ENCODE measurements around the gene OR10H2. TPM values are rescaled to one million over a fixed set of nuclear protein-coding genes. Genes with fewer than 3 reads are reported as not detected.

Gene OR10H2
- total RNA-seq, 4 donors from 2014 or later, result not detected

DNA sequence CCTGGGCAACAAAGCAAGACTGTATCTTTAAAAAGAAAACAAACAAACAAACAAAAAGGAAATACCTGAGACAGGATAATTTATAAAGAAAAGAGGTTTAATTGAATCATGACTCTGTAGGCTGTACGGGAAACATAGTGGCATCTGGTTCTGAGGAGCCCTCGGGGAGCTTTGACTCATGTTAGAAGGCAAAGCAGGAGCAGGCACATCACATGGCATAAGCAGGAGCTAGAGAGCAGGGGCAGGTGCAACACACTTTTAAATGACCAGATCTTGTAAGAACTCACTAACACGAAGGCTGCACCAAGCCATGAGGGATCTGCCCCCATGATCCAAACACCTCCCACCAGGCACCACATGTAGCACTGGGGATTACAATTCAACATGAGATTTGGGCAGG lies 13.2 kb upstream of the OR10H2 start:
- intact Hi-C loops (cut with DNase I), result no loop called here
- WGBS, result 62% methylated on average over 3 of the region's 3 CpGs
- peak; percentile 62 for DNase-seq (ENCODE audit: extremely low spot score)

DNA sequence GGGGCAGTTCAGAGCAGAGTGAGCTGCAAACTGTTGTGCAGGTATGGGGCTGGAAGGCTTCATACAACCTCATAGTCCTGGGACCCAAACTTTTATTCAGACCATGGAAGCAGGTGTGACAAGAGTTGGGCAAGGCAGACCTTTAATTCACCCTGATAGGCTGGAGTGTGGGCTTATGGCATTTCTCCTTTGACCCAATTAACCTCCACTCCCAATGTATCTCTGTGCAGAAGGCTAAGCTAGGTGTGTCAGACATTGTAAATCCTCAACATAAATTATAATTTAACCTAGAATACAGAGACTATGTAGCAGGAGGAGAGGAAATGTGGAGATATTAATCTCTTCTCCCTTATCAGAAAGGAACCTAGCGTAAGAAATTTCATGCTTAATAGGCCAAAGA lies 12.2 kb upstream of the OR10H2 start:
- Histone ChIP-seq H3K36me3 (no peaks in the 10 kb centered on the region), H3K9me3 (peaks cover 0 to 5% (median 0%) of the 10 kb centered on the region in 4 donors), H3K27ac (replicated peaks in 1 of 4) (no peak overlapping the region), H3K4me1 (no peaks in the 10 kb centered on the region), H3K27me3 (peaks cover 0 to 41% (median 0%) of the 10 kb centered on the region in 4 donors), H3K4me3 (no peak overlapping the region)
- 83% methylated on average over 1 of the region's 1 CpG for WGBS
- TF ChIP-seq EP300 (IDR thresholded peaks at IDR 0.05) (no peak), POLR2A (IDR thresholded peaks at IDR 0.05; ENCODE audit: low read depth) (no peak), POLR2AphosphoS5 (IDR thresholded peaks at IDR 0.05) (no peak)
- TF ChIP-seq, protein P1, sequence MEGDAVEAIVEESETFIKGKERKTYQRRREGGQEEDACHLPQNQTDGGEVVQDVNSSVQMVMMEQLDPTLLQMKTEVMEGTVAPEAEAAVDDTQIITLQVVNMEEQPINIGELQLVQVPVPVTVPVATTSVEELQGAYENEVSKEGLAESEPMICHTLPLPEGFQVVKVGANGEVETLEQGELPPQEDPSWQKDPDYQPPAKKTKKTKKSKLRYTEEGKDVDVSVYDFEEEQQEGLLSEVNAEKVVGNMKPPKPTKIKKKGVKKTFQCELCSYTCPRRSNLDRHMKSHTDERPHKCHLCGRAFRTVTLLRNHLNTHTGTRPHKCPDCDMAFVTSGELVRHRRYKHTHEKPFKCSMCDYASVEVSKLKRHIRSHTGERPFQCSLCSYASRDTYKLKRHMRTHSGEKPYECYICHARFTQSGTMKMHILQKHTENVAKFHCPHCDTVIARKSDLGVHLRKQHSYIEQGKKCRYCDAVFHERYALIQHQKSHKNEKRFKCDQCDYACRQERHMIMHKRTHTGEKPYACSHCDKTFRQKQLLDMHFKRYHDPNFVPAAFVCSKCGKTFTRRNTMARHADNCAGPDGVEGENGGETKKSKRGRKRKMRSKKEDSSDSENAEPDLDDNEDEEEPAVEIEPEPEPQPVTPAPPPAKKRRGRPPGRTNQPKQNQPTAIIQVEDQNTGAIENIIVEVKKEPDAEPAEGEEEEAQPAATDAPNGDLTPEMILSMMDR (IDR thresholded peaks at IDR 0.05), result no peak
- DNase-seq (ENCODE audit: extremely low spot score), result no peak
- intact Hi-C loops (cut with DNase I), result no loop called here

More for the DNA sequence above, 13.2 kb upstream of the OR10H2 start:
- Histone ChIP-seq H3K4me3 (no peak overlapping the region), H3K27ac (replicated peaks in 1 of 4) (no peak overlapping the region), H3K27me3 (peaks cover 0 to 35% (median 0%) of the 10 kb centered on the region in 4 donors), H3K36me3 (no peaks in the 10 kb centered on the region), H3K4me1 (no peaks in the 10 kb centered on the region), H3K9me3 (peaks cover 0 to 5% (median 0%) of the 10 kb centered on the region in 4 donors)
- no peak for TF ChIP-seq POLR2A (IDR thresholded peaks at IDR 0.05; ENCODE audit: low read depth)
- TF ChIP-seq EP300 (IDR thresholded peaks at IDR 0.05), result no peak
- TF ChIP-seq, protein P1 (IDR thresholded peaks at IDR 0.05), result no peak
- TF ChIP-seq POLR2AphosphoS5 (IDR thresholded peaks at IDR 0.05), result no peak

DNA sequence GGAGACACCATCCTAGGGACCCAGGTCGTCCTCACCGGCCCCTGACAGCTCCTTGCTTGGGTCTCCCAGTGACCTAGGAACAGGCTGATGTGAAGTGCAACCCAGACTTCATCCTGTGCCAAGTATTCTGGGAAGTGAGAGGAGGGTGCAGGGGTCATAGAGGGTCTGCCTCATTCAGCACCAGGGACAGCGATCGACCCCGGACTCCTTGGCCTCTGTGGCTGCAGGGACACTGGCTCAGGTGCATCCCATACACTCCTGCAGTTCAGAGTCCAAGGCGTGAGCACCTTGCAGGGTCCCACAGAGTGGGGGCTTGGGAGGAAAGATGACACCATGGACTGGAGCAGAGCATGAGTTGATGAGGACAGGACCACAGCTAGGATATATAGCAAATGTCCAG lies 10.0 kb upstream of the OR10H2 start:
- Histone ChIP-seq H3K27ac (replicated peaks in 1 of 4) (no peak overlapping the region), H3K36me3 (no peaks in the 10 kb centered on the region), H3K27me3 (peaks cover 0 to 52% (median 0%) of the 10 kb centered on the region in 4 donors), H3K4me3 (no peak overlapping the region), H3K9me3 (no peaks in the 10 kb centered on the region), H3K4me1 (no peaks in the 10 kb centered on the region)
- TF ChIP-seq, protein P1 (IDR thresholded peaks at IDR 0.05), result no peak
- TF ChIP-seq POLR2A (IDR thresholded peaks at IDR 0.05; ENCODE audit: low read depth) (no peak), POLR2AphosphoS5 (IDR thresholded peaks at IDR 0.05) (no peak), EP300 (IDR thresholded peaks at IDR 0.05) (no peak)
- WGBS, result 19% methylated on average over 3 of the region's 6 CpGs
- peak; percentile 55 for DNase-seq (ENCODE audit: extremely low spot score)
- intact Hi-C loops (cut with DNase I), result no loop called here

DNA sequence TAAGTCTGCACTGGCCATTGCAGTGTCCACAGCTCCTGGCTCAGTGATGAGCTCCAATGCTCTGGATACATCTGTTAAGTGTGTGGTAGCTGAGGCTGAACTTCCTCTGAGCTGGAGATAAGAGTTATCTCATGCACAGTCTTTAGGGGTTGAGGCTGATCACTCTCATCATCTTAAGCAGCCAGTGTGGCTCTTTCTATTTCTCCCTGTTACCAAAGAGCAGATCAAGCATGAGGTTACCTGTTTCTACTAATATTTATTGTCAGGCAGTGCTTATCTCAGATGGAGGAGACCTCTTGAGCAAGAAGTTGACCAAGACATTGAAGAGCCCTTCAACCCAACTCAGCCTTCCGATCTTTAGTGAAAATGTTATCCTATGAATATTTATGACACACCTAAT lies 6.6 kb upstream of the OR10H2 start:
- intact Hi-C loops (cut with DNase I), result no loop called here
- Histone ChIP-seq H3K36me3 (no peaks in the 10 kb centered on the region), H3K9me3 (no peaks in the 10 kb centered on the region), H3K27ac (replicated peaks in 1 of 4) (no peak overlapping the region), H3K4me1 (no peaks in the 10 kb centered on the region), H3K27me3 (peaks cover 0 to 84% (median 5%) of the 10 kb centered on the region in 4 donors), H3K4me3 (no peak overlapping the region)
- peak; percentile 37 for DNase-seq (ENCODE audit: extremely low spot score)
- TF ChIP-seq POLR2AphosphoS5 (IDR thresholded peaks at IDR 0.05), result no peak
- no peak for TF ChIP-seq POLR2A (IDR thresholded peaks at IDR 0.05; ENCODE audit: low read depth)
- TF ChIP-seq, protein P1 (IDR thresholded peaks at IDR 0.05), result no peak
- no peak for TF ChIP-seq EP300 (IDR thresholded peaks at IDR 0.05)
- WGBS, result 100% methylated on average over 1 of the region's 1 CpG

DNA sequence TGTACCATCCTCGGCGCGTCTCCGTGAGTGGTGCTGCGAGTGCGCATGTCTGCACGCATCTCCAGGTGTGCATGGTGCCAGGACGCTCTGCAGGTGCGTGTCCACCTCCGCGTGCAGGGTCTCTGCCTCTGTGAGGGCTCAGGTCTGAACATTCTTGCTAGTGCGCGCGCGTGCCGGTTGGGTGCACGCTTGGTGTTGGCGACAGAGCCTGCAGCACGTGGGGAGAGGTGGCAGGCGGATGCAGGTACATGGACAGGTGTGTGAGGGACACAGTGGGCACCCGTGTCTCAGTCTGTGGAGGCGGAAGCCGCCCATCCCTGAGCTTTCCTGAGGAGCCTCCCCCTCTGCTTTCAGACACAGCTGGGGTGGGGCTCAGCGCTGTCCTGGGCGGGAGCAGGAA lies 4.9 kb upstream of the OR10H2 start:
- intact Hi-C loops (cut with DNase I), result no loop called here

More for the DNA sequence above, 4.9 kb upstream of the OR10H2 start:
- TF ChIP-seq, protein P1 (IDR thresholded peaks at IDR 0.05), result no peak
- TF ChIP-seq EP300 (IDR thresholded peaks at IDR 0.05), result no peak
- no peak for TF ChIP-seq POLR2AphosphoS5 (IDR thresholded peaks at IDR 0.05)
- no peak for TF ChIP-seq POLR2A (IDR thresholded peaks at IDR 0.05; ENCODE audit: low read depth)
- Histone ChIP-seq H3K4me3 (no peak overlapping the region), H3K27me3 (peaks cover 0 to 78% (median 5%) of the 10 kb centered on the region in 4 donors), H3K36me3 (no peaks in the 10 kb centered on the region), H3K4me1 (no peaks in the 10 kb centered on the region), H3K9me3 (no peaks in the 10 kb centered on the region), H3K27ac (replicated peaks in 1 of 4) (no peak overlapping the region)
- WGBS, result 27% methylated on average over 19 of the region's 25 CpGs
- DNase-seq (ENCODE audit: extremely low spot score), result peak; percentile 91

All from esophagus muscularis mucosa (tissue), 4 donors.